Measurements from ENCODE around the gene CHP2. TPM values are rescaled to one million over a fixed set of nuclear protein-coding genes. Genes with fewer than 3 reads are reported as not detected.
"Not testable (repeated sequence)": the region's sequence is repeated elsewhere in the genome, so short reads cannot be mapped to it uniquely, and the experiment has no call there.

The CHP2 gene
- polyA plus RNA-seq, 1 of the 3 experiments (the other 2 are of a cell fraction) = not detected

DNA sequence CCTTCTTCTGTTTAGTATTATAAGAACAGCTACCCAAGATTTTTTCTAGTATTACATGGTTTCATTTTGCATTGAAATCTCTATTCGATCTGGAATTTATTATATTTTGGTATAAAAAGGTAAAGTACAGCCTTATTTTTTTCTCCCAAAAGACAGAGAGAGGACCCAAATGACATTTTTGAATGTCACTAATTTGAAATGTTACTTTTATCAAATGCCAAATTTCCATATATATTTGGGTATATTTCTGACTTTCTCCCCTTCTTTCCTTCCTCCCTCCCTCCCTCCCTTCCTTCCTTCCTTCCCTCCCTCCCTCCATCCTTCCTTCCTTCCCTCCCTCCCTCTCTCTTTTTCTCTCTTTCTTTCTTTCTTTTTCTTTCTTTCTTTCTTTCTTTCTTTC is 6.2 kb upstream of the CHP2 start:
- CTCF ChIA-PET = no interaction called here
- Histone ChIP-seq H3K27ac (ENCODE audit: low read depth in 2 of 2, low read length in 1 of 2) (no peak overlapping the region), H2AFZ (ENCODE audit: low read depth) (no peak overlapping the region), H3K9ac (no peak overlapping the region), H3K36me3 (replicated peaks in 1 of 2; ENCODE audit: control insufficient read depth in 1 of 2, insufficient read depth in 2 of 2, low read length in 1 of 2) (no peaks in the 10 kb centered on the region), H3K4me2 (no peak overlapping the region), H3K79me2 (ENCODE audit: insufficient read depth) (no peaks in the 10 kb centered on the region), H3F3A (replicated peaks; ENCODE audit: insufficient read depth) (no peaks in the 10 kb centered on the region), H4K20me1 (ENCODE audit: insufficient read depth) (no peaks in the 10 kb centered on the region), H3K4me1 (ENCODE audit: control insufficient read depth in 1 of 2, insufficient read depth in 2 of 2, low read depth in 1 of 2, low read length in 1 of 2) (no peaks in the 10 kb centered on the region), H3K9me3 (no peaks in the 10 kb centered on the region), H3K27me3 (ENCODE audit: insufficient read depth) (peaks cover 20% of the 10 kb centered on the region; the same call in 1 of the 2 replicates), H3K9me2 (no peaks in the 10 kb centered on the region), H3K4me3 (ENCODE audit: low read depth in 2 of 2, low read length in 1 of 2) (no peak overlapping the region)
- TF ChIP-seq, protein P1, sequence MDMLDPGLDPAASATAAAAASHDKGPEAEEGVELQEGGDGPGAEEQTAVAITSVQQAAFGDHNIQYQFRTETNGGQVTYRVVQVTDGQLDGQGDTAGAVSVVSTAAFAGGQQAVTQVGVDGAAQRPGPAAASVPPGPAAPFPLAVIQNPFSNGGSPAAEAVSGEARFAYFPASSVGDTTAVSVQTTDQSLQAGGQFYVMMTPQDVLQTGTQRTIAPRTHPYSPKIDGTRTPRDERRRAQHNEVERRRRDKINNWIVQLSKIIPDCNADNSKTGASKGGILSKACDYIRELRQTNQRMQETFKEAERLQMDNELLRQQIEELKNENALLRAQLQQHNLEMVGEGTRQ (IDR thresholded peaks at IDR 0.05; ENCODE audit: borderline replicate concordance, low read depth, low read length) = no peak
- TF ChIP-seq MAX (IDR thresholded peaks at IDR 0.05; ENCODE audit: low read depth) = no peak
- TF ChIP-seq CTCF (IDR thresholded peaks at IDR 0.05) = no peak
- TF ChIP-seq NRF1 (IDR thresholded peaks at IDR 0.05; ENCODE audit: low read depth, low read length) = no peak
- TF ChIP-seq RXRA (IDR thresholded peaks at IDR 0.05; ENCODE audit: borderline replicate concordance, low read depth) = no peak
- TF ChIP-seq TAF1 (IDR thresholded peaks at IDR 0.05; ENCODE audit: borderline replicate concordance, low read depth, low read length) = no peak
- no peak for TF ChIP-seq GABPA (IDR thresholded peaks at IDR 0.05; ENCODE audit: low read depth)
- no peak for TF ChIP-seq GATA2 (CRISPR knock-in tag; IDR thresholded peaks at IDR 0.05)
- no peak for TF ChIP-seq RAD21 (IDR thresholded peaks at IDR 0.05; ENCODE audit: low read length)
- TF ChIP-seq RFX5 (IDR thresholded peaks at IDR 0.05; ENCODE audit: low read length) = no peak
- no peak for TF ChIP-seq FOSL2 (IDR thresholded peaks at IDR 0.05; ENCODE audit: borderline replicate concordance, low read depth)
- TF ChIP-seq FOXM1 (IDR thresholded peaks at IDR 0.05; ENCODE audit: low read depth) = no peak
- TF ChIP-seq EZH2phosphoT487 (IDR thresholded peaks at IDR 0.05; ENCODE audit: borderline replicate concordance, low read depth) = no peak
- no peak for TF ChIP-seq MXI1 (IDR thresholded peaks at IDR 0.05; ENCODE audit: low read depth, low read length)
- TF ChIP-seq, protein P2, sequence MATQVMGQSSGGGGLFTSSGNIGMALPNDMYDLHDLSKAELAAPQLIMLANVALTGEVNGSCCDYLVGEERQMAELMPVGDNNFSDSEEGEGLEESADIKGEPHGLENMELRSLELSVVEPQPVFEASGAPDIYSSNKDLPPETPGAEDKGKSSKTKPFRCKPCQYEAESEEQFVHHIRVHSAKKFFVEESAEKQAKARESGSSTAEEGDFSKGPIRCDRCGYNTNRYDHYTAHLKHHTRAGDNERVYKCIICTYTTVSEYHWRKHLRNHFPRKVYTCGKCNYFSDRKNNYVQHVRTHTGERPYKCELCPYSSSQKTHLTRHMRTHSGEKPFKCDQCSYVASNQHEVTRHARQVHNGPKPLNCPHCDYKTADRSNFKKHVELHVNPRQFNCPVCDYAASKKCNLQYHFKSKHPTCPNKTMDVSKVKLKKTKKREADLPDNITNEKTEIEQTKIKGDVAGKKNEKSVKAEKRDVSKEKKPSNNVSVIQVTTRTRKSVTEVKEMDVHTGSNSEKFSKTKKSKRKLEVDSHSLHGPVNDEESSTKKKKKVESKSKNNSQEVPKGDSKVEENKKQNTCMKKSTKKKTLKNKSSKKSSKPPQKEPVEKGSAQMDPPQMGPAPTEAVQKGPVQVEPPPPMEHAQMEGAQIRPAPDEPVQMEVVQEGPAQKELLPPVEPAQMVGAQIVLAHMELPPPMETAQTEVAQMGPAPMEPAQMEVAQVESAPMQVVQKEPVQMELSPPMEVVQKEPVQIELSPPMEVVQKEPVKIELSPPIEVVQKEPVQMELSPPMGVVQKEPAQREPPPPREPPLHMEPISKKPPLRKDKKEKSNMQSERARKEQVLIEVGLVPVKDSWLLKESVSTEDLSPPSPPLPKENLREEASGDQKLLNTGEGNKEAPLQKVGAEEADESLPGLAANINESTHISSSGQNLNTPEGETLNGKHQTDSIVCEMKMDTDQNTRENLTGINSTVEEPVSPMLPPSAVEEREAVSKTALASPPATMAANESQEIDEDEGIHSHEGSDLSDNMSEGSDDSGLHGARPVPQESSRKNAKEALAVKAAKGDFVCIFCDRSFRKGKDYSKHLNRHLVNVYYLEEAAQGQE (IDR thresholded peaks at IDR 0.05; ENCODE audit: low read depth, low read length) = no peak
- TF ChIP-seq TCF12 (IDR thresholded peaks at IDR 0.05) = no peak
- TF ChIP-seq ELF1 (IDR thresholded peaks at IDR 0.05) = no peak
- no peak for TF ChIP-seq FOXJ3 (CRISPR knock-in tag; IDR thresholded peaks at IDR 0.05)
- POLR2A ChIA-PET = interaction anchor here (0.6 kb wide), 1 partner anchor 42 kb away, joined by 3 read pairs; no protein-coding TSS in a partner anchor
- DNase-seq = no peak
- WGBS (ENCODE audit: low lambda C conversion rate) = 7% methylated on average over 1 of the region's 1 CpG

GRCh38 chr16:23751053-23751452 is 3.8 kb upstream of the CHP2 start:
- H3K4me3 ChIP-seq (ENCODE audit: low read depth in 2 of 2, low read length in 1 of 2); H3K9me3 ChIP-seq; H3K9me2 ChIP-seq; H3K27ac ChIP-seq (ENCODE audit: low read depth in 2 of 2, low read length in 1 of 2); H3F3A ChIP-seq (replicated peaks; ENCODE audit: insufficient read depth); H3K36me3 ChIP-seq (replicated peaks in 1 of 2; ENCODE audit: control insufficient read depth in 1 of 2, insufficient read depth in 2 of 2, low read length in 1 of 2); CTCF ChIA-PET; H3K9ac ChIP-seq; H2AFZ ChIP-seq (ENCODE audit: low read depth); POLR2A ChIA-PET; H4K20me1 ChIP-seq (ENCODE audit: insufficient read depth); H3K4me2 ChIP-seq; DNase-seq; H3K4me1 ChIP-seq (ENCODE audit: control insufficient read depth in 1 of 2, insufficient read depth in 2 of 2, low read depth in 1 of 2, low read length in 1 of 2); H3K79me2 ChIP-seq (ENCODE audit: insufficient read depth): not testable (repeated sequence)
- peaks cover 26% of the 10 kb centered on the region for H3K27me3 ChIP-seq (ENCODE audit: insufficient read depth)
- 18% methylated on average over 1 of the region's 1 CpG for WGBS (ENCODE audit: low lambda C conversion rate)
